ENCODE measurements around the gene SLC25A22. TPM values are rescaled to one million over a fixed set of nuclear protein-coding genes. Genes with fewer than 3 reads are reported as not detected.

The SLC25A22 gene
- polyA plus RNA-seq, 2 of the 4 experiments (the other 2 are of a cell fraction): 13.5 to 18.7 TPM

DNA sequence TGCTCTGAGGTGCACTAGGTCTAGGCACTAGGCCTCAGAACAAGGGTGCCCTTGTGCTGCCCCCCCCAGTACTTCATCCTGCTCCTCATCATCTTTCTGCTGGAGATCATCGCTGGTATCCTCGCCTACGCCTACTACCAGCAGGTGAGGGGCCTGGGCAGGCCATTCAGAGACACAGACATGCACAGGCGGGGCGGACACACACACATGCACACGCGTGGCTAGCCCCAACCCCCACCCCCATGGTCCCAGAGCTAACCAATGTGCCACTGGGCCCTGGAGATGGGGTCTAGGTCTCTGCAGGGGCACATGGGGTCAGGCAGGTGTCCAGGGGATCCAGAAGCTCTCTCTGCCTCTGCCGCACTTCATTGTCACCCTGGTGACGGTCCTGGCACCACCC lies 38.6 kb upstream of the SLC25A22 start:
- no peak for FAIRE-seq
- H3K9me3 ChIP-seq: no peaks in the 10 kb centered on the region
- TF ChIP-seq, protein P1, sequence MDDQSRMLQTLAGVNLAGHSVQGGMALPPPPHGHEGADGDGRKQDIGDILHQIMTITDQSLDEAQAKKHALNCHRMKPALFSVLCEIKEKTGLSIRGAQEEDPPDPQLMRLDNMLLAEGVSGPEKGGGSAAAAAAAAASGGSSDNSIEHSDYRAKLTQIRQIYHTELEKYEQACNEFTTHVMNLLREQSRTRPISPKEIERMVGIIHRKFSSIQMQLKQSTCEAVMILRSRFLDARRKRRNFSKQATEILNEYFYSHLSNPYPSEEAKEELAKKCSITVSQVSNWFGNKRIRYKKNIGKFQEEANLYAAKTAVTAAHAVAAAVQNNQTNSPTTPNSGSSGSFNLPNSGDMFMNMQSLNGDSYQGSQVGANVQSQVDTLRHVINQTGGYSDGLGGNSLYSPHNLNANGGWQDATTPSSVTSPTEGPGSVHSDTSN (IDR thresholded peaks at IDR 0.05): peak; percentile 35; the same call in 1 of the 2 replicates
- TF ChIP-seq ZC3H11A (IDR thresholded peaks at IDR 0.05): no peak
- TF ChIP-seq, protein P2, sequence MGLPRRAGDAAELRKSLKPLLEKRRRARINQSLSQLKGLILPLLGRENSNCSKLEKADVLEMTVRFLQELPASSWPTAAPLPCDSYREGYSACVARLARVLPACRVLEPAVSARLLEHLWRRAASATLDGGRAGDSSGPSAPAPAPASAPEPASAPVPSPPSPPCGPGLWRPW (IDR thresholded peaks at IDR 0.05): no peak
- TF ChIP-seq, protein P3, sequence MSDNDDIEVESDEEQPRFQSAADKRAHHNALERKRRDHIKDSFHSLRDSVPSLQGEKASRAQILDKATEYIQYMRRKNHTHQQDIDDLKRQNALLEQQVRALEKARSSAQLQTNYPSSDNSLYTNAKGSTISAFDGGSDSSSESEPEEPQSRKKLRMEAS (IDR thresholded peaks at IDR 0.05): no peak
- no peak for TF ChIP-seq KDM5A (IDR thresholded peaks at IDR 0.05)
- 87% methylated on average over 2 of the region's 9 CpGs for WGBS (ENCODE audit: missing lambda C conversion rate)
- ATAC-seq: no peak
- H3K4me1 ChIP-seq: peaks cover 71% of the 10 kb centered on the region
- ChIA-PET POLR2A (interaction anchor here (1.6 to 3.4 kb wide), 2 partner anchors 17 to 28 kb away, joined by 6 to 16 read pairs; partner anchors contain the start of genes PNPLA2 and RPLP2), CTCF (interaction anchor here (3.7 kb wide), 1 partner anchor 12 kb away, joined by 21 read pairs; no protein-coding TSS in a partner anchor)
- DNase-seq (ENCODE audit: low read depth in 1 of 2, low spot score in 1 of 2): no peak
- peak overlapping the region; percentile 92 for H3K4me2 ChIP-seq
- H3K4me3 ChIP-seq: no peak overlapping the region
- peak overlapping the region; percentile 47 to 99 for H3K27ac ChIP-seq

DNA sequence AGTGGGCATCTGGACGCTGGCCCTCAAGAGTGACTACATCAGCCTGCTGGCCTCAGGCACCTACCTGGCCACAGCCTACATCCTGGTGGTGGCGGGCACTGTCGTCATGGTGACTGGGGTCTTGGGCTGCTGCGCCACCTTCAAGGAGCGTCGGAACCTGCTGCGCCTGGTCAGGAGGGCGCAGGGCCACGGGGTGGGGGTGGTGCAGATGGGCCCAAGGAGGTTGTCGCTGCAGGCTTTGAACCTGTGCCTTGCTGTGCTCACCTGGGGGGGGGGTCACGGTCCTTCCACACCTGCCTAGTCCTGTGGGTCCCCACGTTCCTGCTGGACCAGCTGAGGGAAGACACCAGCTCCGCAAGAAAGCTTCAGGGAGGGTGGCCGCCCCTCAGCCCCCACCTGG lies 38.2 kb upstream of the SLC25A22 start:
- ATAC-seq (no peak), DNase-seq (ENCODE audit: low read depth in 1 of 2, low spot score in 1 of 2) (no peak), FAIRE-seq (no peak)
- ChIA-PET POLR2A (interaction anchor here (1.6 to 3.4 kb wide), 2 partner anchors 17 to 27 kb away, joined by 6 to 16 read pairs; partner anchors contain the start of genes PNPLA2 and RPLP2), CTCF (interaction anchor here (1.6 to 3.7 kb wide), 2 partner anchors 11 to 12 kb away, joined by 6 to 21 read pairs; no protein-coding TSS in a partner anchor)
- no peaks in the 10 kb centered on the region for H3K9me3 ChIP-seq
- peak overlapping the region; percentile 47 to 99; a peak in 5 of 6 replicates for H3K27ac ChIP-seq
- TF ChIP-seq CEBPB (IDR thresholded peaks at IDR 0.05): no peak
- no peak for TF ChIP-seq RCOR1 (IDR thresholded peaks at IDR 0.05; ENCODE audit: low read depth, low read length)
- TF ChIP-seq, protein P4, sequence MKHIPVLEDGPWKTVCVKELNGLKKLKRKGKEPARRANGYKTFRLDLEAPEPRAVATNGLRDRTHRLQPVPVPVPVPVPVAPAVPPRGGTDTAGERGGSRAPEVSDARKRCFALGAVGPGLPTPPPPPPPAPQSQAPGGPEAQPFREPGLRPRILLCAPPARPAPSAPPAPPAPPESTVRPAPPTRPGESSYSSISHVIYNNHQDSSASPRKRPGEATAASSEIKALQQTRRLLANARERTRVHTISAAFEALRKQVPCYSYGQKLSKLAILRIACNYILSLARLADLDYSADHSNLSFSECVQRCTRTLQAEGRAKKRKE (CRISPR knock-in tag; IDR thresholded peaks at IDR 0.05; ENCODE audit: low read depth): no peak
- no peak for TF ChIP-seq ESRRA (IDR thresholded peaks at IDR 0.05; ENCODE audit: borderline replicate concordance, low read length)
- TF ChIP-seq, protein P2 (IDR thresholded peaks at IDR 0.05): no peak
- no peak for TF ChIP-seq FOXS1 (CRISPR knock-in tag; IDR thresholded peaks at IDR 0.05)
- no peak for TF ChIP-seq RARB (CRISPR knock-in tag; IDR thresholded peaks at IDR 0.05)
- TF ChIP-seq, protein P5, sequence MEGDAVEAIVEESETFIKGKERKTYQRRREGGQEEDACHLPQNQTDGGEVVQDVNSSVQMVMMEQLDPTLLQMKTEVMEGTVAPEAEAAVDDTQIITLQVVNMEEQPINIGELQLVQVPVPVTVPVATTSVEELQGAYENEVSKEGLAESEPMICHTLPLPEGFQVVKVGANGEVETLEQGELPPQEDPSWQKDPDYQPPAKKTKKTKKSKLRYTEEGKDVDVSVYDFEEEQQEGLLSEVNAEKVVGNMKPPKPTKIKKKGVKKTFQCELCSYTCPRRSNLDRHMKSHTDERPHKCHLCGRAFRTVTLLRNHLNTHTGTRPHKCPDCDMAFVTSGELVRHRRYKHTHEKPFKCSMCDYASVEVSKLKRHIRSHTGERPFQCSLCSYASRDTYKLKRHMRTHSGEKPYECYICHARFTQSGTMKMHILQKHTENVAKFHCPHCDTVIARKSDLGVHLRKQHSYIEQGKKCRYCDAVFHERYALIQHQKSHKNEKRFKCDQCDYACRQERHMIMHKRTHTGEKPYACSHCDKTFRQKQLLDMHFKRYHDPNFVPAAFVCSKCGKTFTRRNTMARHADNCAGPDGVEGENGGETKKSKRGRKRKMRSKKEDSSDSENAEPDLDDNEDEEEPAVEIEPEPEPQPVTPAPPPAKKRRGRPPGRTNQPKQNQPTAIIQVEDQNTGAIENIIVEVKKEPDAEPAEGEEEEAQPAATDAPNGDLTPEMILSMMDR (IDR thresholded peaks at IDR 0.05): no peak
- TF ChIP-seq, protein P1 (IDR thresholded peaks at IDR 0.05): no peak
- TF ChIP-seq, protein P6, sequence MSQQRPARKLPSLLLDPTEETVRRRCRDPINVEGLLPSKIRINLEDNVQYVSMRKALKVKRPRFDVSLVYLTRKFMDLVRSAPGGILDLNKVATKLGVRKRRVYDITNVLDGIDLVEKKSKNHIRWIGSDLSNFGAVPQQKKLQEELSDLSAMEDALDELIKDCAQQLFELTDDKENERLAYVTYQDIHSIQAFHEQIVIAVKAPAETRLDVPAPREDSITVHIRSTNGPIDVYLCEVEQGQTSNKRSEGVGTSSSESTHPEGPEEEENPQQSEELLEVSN (IDR thresholded peaks at IDR 0.05; ENCODE audit: borderline replicate concordance, low read depth): no peak
- TF ChIP-seq MYC (IDR thresholded peaks at IDR 0.05; ENCODE audit: borderline replicate concordance, low read length): no peak
- no peak for TF ChIP-seq CHD4 (IDR thresholded peaks at IDR 0.05; ENCODE audit: borderline replicate concordance)
- H3K4me3 ChIP-seq: no peak overlapping the region
- 82% methylated on average over 9 of the region's 14 CpGs for WGBS (ENCODE audit: missing lambda C conversion rate)
- peaks cover 76% of the 10 kb centered on the region for H3K4me1 ChIP-seq
- peak overlapping the region; percentile 92 for H3K4me2 ChIP-seq

All from A549 (cell line).